Measurements from ENCODE around the gene AURKA.
"Not testable (repeated sequence)": the region's sequence is repeated elsewhere in the genome, so short reads cannot be mapped to it uniquely, and the experiment has no call there.

- not testable (repeated sequence) for TF ChIP-seq ZFX (CRISPR knock-in tag; IDR thresholded peaks at IDR 0.05); TCF7L2 (IDR thresholded peaks at IDR 0.05; ENCODE audit: low read depth, low read length); VEZF1 (CRISPR knock-in tag; IDR thresholded peaks at IDR 0.05)
These were observed 1.6 kb downstream of the AURKA start for GRCh38 chr20:56390396-56390795.

All from K562 (cell line).